GM18873 (cell line): Measurements from ENCODE around the gene NXPE4.

Experiments used
- ATAC-seq: cut with Tn5 transposase; IDR thresholded peaks from one replicate; pipeline ENCODE4 v1.9.1; 2021; ENCODE audit warnings: mild to moderate bottlenecking, moderate library complexity, moderate number of reproducible peaks; ENCODE audit not compliant: unreplicated experiment, low FRiP score

Gene NXPE4

GRCh38 chr11:114564831-114565230 lies 30.8 kb downstream of the NXPE4 start:
- ATAC-seq = no peak

- no peak for ATAC-seq
Measured at GRCh38 chr11:114563077-114563476, 32.5 kb downstream of the NXPE4 start.

- ATAC-seq = no peak
Measured at GRCh38 chr11:114562166-114562916, 33.2 kb downstream of the NXPE4 start.

DNA sequence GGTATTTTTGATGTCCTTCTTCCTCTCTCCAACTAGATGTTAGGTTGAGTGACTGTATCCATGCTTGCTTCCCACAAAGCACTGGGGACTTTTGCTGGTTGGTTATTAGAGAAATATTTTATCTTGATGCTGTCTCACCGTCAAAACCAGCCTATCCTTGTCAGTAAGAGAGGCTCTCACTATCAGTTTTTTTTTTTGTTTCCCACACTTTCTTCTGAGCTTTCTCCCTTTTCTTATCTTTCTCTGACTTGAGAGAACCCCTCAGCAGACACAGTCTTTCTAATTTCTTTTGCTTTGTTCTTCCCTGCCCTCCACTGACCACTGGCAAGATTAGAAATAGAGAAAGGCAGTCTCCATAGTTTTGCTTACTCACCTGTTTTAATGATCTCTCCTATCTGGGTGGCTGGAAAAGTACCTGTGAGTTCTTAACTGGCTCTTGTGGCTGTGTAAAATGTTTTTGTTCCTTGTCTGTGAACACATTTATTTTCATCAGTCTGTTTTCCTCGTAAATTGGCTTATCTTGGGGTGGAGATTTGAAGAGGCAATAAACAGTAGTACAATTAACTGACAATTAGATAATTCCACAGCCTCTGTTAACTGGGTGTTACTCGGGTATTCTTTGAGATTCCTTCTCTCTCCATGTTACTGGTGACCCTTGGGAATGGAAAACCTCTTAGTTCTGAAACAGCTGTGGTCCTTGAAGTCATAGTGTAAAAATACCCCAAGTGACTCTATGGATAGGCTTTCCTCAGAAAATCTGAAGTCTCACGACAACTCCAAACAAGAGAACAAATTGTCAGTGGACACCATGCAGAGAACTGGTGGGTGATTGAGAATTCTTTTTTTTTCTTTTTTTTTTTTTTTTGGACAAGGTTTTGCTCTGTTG lies 35.9 kb downstream of the NXPE4 start, which contains the start of gene NXPE1:
TSS of gene NXPE1 (minus strand) at position 457 of the 886 bp plus-strand sequence. CDS start 8,680 bp downstream, outside the sequence.
- ATAC-seq = no peak

- no peak for ATAC-seq
Measured at GRCh38 chr11:114556135-114556534, 39.5 kb downstream of the NXPE4 start.

GRCh38 chr11:114553642-114554041 lies 41.9 kb downstream of the NXPE4 start:
- ATAC-seq = no peak

- no peak for ATAC-seq
Measured at GRCh38 chr11:114551060-114551459, 44.5 kb downstream of the NXPE4 start.

DNA sequence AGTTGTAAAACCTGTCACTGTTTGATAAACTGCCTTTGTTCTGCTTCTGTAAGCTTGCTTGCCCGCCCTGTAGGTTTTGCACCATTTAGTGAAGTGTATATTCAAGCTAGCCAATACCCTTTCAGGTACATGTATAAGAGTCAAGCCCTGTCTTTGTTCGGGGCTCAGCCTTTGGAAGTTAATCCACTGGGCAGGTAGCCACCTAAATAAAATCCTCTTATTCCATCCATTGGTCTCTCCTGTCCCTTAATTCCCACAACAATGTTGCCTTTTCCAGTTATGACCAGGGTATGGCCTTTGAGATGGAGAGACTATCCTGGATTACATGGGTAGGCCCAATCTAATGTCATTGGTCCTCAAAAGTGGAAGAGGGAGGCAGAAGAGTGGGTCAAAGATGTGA lies 69.9 kb downstream of the NXPE4 start:
- no peak for ATAC-seq

DNA sequence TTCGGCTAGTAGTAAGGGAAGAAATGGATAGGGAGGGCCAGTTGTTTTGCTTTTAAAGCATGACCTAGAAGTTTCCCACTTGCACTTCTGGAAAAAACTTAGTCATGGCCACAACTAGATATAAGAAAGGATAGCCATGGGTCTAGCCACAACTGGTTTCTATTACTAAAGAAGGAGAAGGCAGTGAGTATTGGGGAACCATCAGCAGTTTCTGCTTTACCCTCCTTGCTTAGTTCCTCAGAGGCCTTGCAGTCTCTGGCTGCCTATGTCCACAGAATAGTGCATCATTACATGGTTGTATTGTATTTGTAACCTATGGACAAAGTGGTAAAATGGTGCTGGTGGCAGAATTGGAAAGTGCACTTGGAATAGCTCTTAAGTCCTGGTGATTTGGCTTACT lies 71.5 kb downstream of the NXPE4 start:
- no peak for ATAC-seq

DNA sequence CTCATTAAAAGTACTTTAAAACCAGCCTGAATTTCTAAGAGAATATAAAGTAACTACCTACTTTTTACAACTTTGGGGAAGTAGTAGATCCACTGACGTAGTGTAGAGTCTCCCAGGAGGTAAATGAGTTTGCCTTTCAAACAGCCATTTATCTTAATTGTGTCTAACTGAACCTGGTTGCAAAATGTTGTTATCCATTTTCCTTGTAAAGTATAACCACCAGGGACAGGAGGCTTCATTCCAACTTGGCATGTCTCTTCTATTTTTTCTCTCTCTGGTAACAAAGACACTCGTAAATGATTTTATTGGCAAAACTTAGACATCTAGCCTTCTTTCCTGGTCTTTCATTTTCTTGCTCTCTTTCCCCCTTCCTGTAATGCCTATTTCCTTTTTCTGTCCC lies 72.8 kb downstream of the NXPE4 start:
- no peak for ATAC-seq
